ENCODE measurements around the gene DPP6. TPM values are rescaled to one million over a fixed set of nuclear protein-coding genes. Genes with fewer than 3 reads are reported as not detected.

DPP6 gene
- total RNA-seq, 1 donor from 2014 or later: 1.2 TPM

GRCh38 chr7:154746571-154747360 lies 694.6 kb downstream of the DPP6 start:
- no peak for TF ChIP-seq CTCF (conservative IDR thresholded peaks at IDR 0.05; ENCODE audit: low read depth, low read length)
- H3K4me3 ChIP-seq (ENCODE audit: low read depth, low read length): no peak overlapping the region
- DNase-seq (ENCODE audit: low read depth): no peak

GRCh38 chr7:154748089-154748786 lies 696.0 kb downstream of the DPP6 start:
- no peak for TF ChIP-seq CTCF (conservative IDR thresholded peaks at IDR 0.05; ENCODE audit: low read depth, low read length)
- no peak for DNase-seq (ENCODE audit: low read depth)
- no peak overlapping the region for H3K4me3 ChIP-seq (ENCODE audit: low read depth, low read length)

GRCh38 chr7:154750353-154750801 lies 698.2 kb downstream of the DPP6 start:
- no peak for DNase-seq (ENCODE audit: low read depth)
- TF ChIP-seq CTCF (conservative IDR thresholded peaks at IDR 0.05; ENCODE audit: low read depth, low read length): no peak
- no peak overlapping the region for H3K4me3 ChIP-seq (ENCODE audit: low read depth, low read length)

GRCh38 chr7:154753226-154753625 lies 701.0 kb downstream of the DPP6 start:
- no peak for DNase-seq (ENCODE audit: low read depth)
- no peak overlapping the region for H3K4me3 ChIP-seq (ENCODE audit: low read depth, low read length)
- no peak for TF ChIP-seq CTCF (conservative IDR thresholded peaks at IDR 0.05; ENCODE audit: low read depth, low read length)

DNA sequence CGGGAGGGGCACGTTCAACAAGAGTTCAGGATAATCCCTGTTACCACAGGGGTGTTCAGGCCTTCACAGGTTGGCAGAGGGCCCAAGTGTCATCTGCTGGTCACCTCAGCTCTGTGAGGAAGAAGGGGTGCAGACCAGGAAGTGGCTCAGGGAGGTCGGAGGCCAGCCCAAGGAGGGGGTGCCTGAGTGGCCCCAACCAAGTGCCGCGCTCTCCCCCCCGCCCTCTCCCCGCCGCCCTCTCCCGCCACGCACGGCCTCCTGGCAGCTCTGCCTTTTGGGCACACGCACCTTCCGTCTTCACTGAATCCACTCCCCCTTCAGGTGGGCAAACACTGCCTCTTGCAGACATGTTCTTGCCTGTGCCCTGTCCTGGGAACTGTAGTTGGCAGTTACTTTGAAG lies 705.6 kb downstream of the DPP6 start:
- TF ChIP-seq CTCF (conservative IDR thresholded peaks at IDR 0.05; ENCODE audit: low read depth, low read length): no peak
- H3K4me3 ChIP-seq (ENCODE audit: low read depth, low read length): no peak overlapping the region
- no peak for DNase-seq (ENCODE audit: low read depth)

- TF ChIP-seq CTCF (conservative IDR thresholded peaks at IDR 0.05; ENCODE audit: low read depth, low read length): no peak
- no peak overlapping the region for H3K4me3 ChIP-seq (ENCODE audit: low read depth, low read length)
- DNase-seq (ENCODE audit: low read depth): no peak
Observed at GRCh38 chr7:154759989-154760388, 707.8 kb downstream of the DPP6 start.
